T47D (cell line): Measurements from ENCODE around the gene MRPS2.
A peak's percentile ranks its signal among the peaks of the same experiment; 100 is the strongest.

ENCODE experiments used
- DNase-seq, 2 experiments: peaks; one replicate each; pipeline versions ENCODE4 v3.0.0 to v3.0.0-alpha.2; 2011 to 2012; ENCODE audit warnings: low read depth in 1 of 2, low spot score in 1 of 2
- JUND ChIP-seq: IDR thresholded peaks from 2 replicates; pipeline ENCODE4 v1.6.1; 2012; ENCODE audit warnings: low read depth
- in situ Hi-C: cut with HindIII; loops from 2 replicates; pipeline ENCODE4 v1.10.0; 2016; ENCODE audit warnings: low sequenced_read_pairs, low pct_unique_long_range_greater_than_20kb

MRPS2 gene

DNA sequence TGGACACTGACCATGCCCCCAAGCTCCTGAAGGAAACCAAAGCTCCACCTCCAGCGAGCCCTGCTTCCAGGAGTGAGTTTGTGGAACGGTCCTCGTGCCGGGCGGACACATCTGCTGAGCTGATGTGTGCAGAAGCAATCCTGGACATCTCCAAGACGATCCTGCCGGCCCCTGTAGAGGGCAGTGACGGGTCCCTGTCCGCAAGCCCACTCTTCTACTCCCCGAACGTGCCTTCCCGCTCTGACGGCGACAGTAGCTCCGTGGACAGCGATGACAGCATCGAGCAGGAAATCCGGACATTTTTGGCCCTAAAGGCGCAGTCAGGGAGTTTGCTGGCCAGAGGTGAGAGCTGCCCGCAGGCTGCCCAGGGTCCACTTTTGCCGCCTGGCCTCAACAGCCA is 14.7 kb upstream of the MRPS2 start:
- no peak for DNase-seq
- TF ChIP-seq JUND: no peak
- in situ Hi-C loops: no loop called here

GRCh38 chr9:135486267-135487065 is 14.0 kb upstream of the MRPS2 start:
- DNase-seq: no peak
- no peak for TF ChIP-seq JUND
- in situ Hi-C loops: no loop called here

- no peak for TF ChIP-seq JUND
- no peak for DNase-seq
- in situ Hi-C loops: no loop called here
These were observed 13.0 kb upstream of the MRPS2 start for GRCh38 chr9:135487281-135488012.

GRCh38 chr9:135488013-135488330 is 12.5 kb upstream of the MRPS2 start:
- TF ChIP-seq JUND: no peak
- DNase-seq: no peak
- in situ Hi-C loops: no loop called here

GRCh38 chr9:135488527-135488926 is 12.0 kb upstream of the MRPS2 start:
- no peak for TF ChIP-seq JUND
- in situ Hi-C loops: no loop called here
- no peak for DNase-seq

- in situ Hi-C loops: no loop called here
- TF ChIP-seq JUND: no peak
- DNase-seq: no peak
These were observed 11.1 kb upstream of the MRPS2 start for GRCh38 chr9:135489188-135489906.

- no peak for DNase-seq
- in situ Hi-C loops: no loop called here
- no peak for TF ChIP-seq JUND
These were observed 10.2 kb upstream of the MRPS2 start for GRCh38 chr9:135490166-135490870.

DNA sequence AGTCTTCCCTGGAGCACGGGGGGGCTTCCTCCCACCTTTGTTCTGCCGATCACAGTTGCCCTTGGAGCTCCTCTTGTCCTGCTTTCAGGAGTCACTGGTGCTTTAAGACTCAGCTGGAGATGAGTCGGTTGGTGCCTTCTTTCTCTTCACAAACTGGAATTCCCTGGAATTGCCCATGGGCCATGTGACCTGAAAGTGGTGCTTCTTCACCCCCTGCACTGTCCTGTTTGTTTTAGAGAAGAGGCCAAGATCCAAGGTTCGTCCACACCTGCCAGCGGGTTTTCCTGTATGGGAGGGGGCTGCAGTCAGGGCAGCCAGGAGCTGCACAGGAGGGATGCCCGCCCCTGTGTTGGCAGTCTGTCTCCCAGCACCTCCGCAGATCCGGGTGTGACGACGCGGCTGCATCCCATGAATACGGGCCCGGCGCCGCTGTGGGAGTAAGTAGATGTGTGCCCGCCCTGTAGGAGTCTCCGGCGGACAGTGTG is 9.5 kb upstream of the MRPS2 start:
- TF ChIP-seq JUND: no peak
- in situ Hi-C loops: no loop called here
- DNase-seq: peak in 1 of 2 experiments; percentile 36

DNA sequence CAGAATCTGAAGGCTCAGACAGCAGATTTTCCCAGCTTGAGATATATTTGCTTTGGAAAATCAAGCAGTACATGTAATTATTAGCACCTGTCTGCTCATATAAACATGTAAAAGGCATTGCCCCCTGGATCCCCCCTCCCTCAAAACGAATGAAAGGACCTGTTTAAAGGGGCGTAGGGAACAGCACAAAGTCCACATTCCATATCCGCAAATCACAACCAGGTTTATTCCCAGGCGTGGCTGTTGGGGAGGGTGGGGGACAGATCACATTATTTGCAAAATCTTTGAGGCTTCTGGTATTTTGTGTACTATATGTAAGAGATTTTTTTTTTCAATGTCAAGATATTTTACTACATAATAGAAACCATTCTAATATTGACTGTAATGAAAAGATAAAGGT is 8.7 kb upstream of the MRPS2 start:
- in situ Hi-C loops: no loop called here
- no peak for TF ChIP-seq JUND
- DNase-seq: no peak

DNA sequence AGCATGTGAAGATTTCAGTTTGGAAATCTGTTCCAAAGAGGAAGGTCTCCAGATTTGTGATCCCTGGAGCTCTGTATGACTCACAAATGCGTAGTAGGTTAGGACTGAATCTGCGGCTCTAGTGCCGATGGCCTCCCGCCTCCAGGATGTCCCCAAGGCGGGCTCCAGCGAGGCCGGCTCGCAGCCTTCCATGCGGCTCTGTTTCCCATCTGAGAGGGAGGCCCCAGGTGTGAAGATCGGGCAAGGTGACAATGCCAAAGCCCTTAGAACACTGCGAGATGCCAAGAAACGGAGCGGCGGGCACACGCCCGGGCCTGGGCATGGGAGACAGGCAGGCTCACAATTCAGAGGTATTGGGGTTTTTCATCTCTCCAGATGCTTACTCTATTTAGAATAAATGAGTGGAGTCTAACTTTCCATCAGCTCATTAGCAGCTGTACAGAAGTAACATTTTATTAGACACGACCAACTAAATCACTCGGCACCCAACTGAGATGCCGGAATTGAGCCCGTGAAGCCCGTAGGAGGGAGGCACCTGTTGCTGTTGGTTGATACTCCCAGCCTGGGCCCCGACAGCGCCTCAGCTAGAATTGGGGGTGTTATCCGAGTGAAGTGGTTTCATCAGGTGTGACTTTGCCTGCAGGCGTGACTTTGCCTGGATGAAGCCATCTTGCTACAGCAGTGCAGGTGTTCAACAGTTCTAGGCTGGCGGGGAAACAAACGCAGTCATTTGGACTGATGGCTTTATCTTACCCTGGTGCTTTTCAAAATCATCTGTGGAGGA is 7.4 kb upstream of the MRPS2 start:
- no peak for DNase-seq
- in situ Hi-C loops: no loop called here
- no peak for TF ChIP-seq JUND

GRCh38 chr9:135494791-135495559 is 5.5 kb upstream of the MRPS2 start:
- no peak for DNase-seq
- in situ Hi-C loops: no loop called here
- TF ChIP-seq JUND: no peak
